LNCAP (cell line): ENCODE data around the gene EXOC2.

Experiments used
- TF ChIP-seq, protein P1 (sequence below): fragments of 450-650 bp; IDR thresholded peaks from 2 replicates; pipeline ENCODE4 v1.5.1; 2017; ENCODE audit warnings: mild to moderate bottlenecking

EXOC2 gene

DNA sequence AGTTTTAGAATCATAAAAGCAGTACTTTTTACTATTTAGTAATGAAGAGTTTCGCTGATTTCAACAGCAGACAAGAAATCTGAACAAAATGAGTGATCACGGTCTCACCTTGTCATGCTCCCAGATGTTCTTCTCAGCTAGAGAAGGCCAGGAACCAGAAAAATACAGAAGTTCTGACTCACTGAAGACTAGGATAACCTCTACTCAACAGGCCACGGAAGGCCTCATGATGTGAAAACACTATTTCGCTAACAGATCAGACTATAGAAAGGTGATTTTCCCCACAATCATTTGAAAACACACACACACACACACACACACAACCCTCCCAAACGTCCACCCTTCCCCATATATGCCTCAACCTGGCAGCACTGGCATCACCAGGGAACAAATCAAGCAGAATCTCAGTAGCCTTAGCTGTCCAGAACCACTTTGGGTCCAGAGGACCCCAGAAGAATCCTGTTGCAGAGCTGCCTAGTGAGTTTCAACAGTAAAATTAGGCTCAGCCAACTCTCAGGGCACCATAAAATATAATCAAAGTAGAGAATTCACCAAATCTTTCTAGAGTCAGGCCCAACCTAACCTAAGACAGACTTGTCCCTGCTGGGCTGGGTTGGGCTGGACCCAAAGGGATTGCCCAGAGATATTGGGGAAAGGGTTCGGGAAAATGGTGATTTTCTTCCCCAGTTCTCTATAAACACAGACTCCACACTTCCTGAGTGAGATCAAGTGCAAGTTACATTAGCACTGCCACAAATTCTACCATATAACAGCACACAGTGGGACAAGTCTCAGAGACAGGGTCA, 7.9 kb downstream of the EXOC2 start:
- TF ChIP-seq, protein P1, sequence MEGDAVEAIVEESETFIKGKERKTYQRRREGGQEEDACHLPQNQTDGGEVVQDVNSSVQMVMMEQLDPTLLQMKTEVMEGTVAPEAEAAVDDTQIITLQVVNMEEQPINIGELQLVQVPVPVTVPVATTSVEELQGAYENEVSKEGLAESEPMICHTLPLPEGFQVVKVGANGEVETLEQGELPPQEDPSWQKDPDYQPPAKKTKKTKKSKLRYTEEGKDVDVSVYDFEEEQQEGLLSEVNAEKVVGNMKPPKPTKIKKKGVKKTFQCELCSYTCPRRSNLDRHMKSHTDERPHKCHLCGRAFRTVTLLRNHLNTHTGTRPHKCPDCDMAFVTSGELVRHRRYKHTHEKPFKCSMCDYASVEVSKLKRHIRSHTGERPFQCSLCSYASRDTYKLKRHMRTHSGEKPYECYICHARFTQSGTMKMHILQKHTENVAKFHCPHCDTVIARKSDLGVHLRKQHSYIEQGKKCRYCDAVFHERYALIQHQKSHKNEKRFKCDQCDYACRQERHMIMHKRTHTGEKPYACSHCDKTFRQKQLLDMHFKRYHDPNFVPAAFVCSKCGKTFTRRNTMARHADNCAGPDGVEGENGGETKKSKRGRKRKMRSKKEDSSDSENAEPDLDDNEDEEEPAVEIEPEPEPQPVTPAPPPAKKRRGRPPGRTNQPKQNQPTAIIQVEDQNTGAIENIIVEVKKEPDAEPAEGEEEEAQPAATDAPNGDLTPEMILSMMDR = no peak

DNA sequence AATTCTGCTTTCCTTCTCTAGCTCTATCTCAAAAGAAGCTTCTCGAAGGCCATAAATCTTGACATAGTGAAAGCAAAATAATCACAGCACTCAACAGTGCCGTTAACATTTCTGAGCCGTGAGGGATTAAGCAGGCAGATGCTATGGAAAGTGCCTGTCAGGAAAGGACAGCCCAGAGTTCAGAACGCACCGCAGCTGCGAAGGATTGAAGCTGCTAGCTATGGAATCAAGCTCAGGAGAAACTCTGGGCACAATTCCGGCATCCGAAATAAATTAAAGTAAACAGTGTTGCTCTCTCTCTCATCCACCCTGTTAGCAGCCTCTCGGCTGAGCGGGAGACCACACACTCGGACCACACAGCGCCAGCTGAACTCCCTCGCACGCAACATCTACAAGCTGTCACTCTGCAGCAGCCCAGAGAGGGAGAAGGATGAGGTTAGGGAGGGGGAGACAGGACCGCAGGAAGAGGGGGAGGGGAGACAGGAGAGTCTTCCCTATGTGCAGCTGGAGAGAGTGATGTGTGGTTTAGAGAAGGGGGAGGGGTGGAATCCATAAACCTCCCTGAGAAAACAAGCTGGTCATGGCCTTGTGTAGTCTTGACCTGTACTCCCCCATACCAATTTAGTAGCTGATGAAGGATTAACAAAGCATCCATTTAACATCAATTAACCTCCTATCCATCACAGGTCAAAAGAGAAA, 9.0 kb downstream of the EXOC2 start:
- TF ChIP-seq, protein P1 = no peak

DNA sequence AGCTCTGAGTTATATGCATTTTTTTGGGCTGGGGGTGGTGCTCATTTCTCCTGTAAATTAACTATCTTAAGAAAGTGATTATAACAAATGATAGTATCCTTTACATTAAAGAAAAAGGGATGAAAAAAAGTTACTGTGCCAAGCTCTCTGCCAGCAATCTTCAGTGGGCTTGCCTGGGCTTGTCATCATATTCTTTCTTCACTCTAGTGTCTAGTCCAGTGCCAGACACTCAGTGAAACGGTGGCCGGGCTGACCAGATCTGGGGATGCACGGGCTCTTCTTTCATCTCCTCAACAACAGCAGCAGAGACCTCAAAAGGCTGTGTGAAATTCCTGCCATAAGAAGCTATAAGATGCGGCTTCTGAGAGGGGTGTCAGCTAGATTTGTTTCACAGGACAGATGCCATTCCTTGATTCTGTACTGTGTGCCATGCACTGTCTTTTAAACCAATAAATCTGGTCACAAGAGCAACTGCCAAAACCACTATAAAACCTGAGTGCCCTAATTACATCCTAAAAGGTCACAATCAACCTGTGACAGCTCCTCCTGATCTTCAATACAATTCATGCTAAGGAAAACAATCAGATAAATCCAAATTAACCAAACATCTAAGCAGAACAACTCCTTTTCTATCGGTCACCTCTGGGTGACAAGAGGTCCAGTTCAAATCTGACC, 12.1 kb downstream of the EXOC2 start:
- TF ChIP-seq, protein P1 = no peak

DNA sequence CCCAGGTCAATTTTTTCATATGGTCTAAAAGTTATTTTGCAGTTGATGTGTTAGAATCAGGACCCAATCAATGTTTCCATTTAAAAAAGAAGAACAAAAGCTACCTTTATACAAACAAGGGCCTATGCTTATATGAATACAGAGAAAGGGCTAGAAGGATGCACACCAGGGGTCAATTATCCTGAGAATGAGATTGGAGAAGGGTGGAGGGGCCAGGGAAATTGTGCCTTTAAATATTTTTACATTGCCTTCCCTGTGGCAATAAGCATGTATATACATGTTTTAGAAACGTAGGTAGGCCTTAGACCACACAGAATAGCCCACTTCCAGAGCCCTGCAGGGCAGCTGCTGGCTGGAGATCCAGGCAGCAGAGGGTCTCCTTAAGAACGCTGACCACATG, 12.7 kb downstream of the EXOC2 start:
- TF ChIP-seq, protein P1 = no peak

DNA sequence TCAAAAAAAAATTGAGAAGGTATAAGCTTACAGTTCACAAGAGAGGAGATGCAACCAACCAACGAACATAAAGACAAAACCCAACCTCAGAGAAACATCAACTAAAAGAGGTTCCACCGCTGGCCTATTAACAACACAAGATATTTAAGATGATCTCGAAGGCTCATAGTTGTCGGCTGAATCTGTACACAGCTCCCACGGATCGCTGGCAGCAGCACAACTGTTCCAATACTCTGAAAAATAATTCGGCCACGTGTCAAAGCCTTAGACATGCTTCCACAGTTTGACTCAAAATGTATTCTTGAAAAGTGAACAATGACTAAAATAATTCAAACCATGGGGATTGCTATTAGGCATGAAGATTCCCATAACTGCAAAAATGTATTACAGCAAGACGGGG, 13.7 kb downstream of the EXOC2 start:
- TF ChIP-seq, protein P1 = no peak

DNA sequence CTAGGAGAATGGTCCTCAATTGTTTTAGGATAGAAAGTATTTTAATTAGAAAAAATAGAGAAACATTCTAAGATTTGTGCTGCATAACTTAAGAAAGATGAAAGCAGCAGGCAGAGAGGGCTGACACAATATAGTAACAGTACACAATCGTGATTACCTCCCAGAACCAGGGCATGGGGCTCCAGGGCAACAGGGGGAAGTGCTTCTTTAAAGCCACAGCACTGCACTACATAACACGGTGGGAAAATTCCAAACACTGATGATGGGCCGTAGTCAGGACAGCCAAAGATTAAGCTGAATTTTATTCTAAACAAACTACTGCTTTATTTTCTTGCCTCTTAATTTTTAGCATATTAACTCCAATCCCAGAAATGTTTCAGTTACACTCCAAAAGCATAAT, 14.4 kb downstream of the EXOC2 start:
- TF ChIP-seq, protein P1 = no peak

DNA sequence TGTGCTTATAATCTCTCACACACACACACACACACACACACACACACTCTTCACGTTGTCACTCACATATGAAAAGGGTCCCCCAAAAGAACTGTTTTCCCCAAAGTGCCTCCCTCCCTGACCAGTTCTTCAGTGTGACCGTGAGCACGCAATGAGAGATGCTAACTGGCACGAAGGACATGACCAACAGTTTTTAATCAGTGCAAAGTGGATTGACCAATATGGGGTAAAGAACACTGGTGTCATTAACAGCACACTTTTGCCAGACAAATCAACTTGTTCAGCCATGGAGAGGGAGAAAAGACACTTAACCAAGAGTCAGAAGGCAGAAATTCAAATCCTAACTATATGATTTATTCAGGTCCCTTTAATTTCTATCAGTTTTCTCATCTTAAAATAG, 15.0 kb downstream of the EXOC2 start:
- TF ChIP-seq, protein P1 = no peak
